Measurements from ENCODE around the gene FILIP1L. TPM values are rescaled to one million over a fixed set of nuclear protein-coding genes. Genes with fewer than 3 reads are reported as not detected.
A peak's percentile ranks its signal among the peaks of the same experiment; 100 is the strongest.

FILIP1L gene
- total RNA-seq, 4 donors from 2014 or later = 4.4 to 17.7 (median 13.2) TPM

GRCh38 chr3:99934975-99935797 is 179.1 kb downstream of the FILIP1L start:
- H3K9me3 ChIP-seq = no peaks in the 10 kb centered on the region
- no peak overlapping the region for H3K4me3 ChIP-seq (replicated peaks in 1 of 3)
- WGBS, 2 donors = 51 to 67% methylated on average over 4 of the region's 4 CpGs
- H3K27ac ChIP-seq = no peak overlapping the region
- TF ChIP-seq POLR2A (IDR thresholded peaks at IDR 0.05) = no peak
- TF ChIP-seq, protein P1, sequence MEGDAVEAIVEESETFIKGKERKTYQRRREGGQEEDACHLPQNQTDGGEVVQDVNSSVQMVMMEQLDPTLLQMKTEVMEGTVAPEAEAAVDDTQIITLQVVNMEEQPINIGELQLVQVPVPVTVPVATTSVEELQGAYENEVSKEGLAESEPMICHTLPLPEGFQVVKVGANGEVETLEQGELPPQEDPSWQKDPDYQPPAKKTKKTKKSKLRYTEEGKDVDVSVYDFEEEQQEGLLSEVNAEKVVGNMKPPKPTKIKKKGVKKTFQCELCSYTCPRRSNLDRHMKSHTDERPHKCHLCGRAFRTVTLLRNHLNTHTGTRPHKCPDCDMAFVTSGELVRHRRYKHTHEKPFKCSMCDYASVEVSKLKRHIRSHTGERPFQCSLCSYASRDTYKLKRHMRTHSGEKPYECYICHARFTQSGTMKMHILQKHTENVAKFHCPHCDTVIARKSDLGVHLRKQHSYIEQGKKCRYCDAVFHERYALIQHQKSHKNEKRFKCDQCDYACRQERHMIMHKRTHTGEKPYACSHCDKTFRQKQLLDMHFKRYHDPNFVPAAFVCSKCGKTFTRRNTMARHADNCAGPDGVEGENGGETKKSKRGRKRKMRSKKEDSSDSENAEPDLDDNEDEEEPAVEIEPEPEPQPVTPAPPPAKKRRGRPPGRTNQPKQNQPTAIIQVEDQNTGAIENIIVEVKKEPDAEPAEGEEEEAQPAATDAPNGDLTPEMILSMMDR (IDR thresholded peaks at IDR 0.05) = no peak
- intact Hi-C loops (cut with DNase I) = no loop called here
- H3K4me1 ChIP-seq = no peaks in the 10 kb centered on the region
- H3K36me3 ChIP-seq = no peaks in the 10 kb centered on the region
- no peak for DNase-seq
- no peaks in the 10 kb centered on the region for H3K27me3 ChIP-seq

GRCh38 chr3:99933971-99934750 is 180.1 kb downstream of the FILIP1L start:
- Histone ChIP-seq H3K4me3 (replicated peaks in 1 of 3) (no peak overlapping the region), H3K36me3 (no peaks in the 10 kb centered on the region), H3K9me3 (no peaks in the 10 kb centered on the region), H3K27ac (no peak overlapping the region), H3K4me1 (no peaks in the 10 kb centered on the region), H3K27me3 (no peaks in the 10 kb centered on the region)
- intact Hi-C loops (cut with DNase I) = no loop called here
- TF ChIP-seq, protein P1 (IDR thresholded peaks at IDR 0.05) = no peak
- WGBS, 2 donors = 88 to 95% methylated on average over 5 of the region's 5 CpGs
- no peak for DNase-seq

- no peaks in the 10 kb centered on the region for H3K9me3 ChIP-seq
- H3K4me1 ChIP-seq = no peaks in the 10 kb centered on the region
- no peak overlapping the region for H3K4me3 ChIP-seq (replicated peaks in 1 of 3)
- H3K27ac ChIP-seq = no peak overlapping the region
- no peak for TF ChIP-seq POLR2A (IDR thresholded peaks at IDR 0.05)
- TF ChIP-seq, protein P1 (IDR thresholded peaks at IDR 0.05) = no peak
- H3K27me3 ChIP-seq = no peaks in the 10 kb centered on the region
- H3K36me3 ChIP-seq = no peaks in the 10 kb centered on the region
- WGBS, 2 donors = 92 to 95% methylated on average over 1 of the region's 1 CpG
- intact Hi-C loops (cut with DNase I) = no loop called here
- DNase-seq = no peak
Measured at GRCh38 chr3:99931059-99931458, 183.2 kb downstream of the FILIP1L start.

DNA sequence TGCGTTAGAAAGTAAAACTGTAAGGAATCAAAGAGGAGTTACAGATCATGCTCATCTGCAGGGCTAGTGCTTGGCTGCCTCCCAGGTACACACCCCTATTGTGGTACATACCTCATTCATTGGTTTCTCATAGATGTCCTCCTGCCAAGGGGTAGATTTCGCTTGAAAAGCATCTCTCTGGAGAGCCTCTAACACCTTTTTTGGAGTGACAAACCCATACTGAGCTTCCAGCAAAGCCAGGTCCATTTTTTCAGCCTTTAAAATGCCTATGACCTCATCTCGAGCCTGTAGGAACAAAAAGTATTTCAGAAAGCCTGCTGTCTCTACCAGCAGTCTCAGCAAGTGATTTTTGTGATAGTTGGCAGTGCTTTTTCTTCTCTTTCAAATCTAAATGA is 184.6 kb downstream of the FILIP1L start:
- Histone ChIP-seq H3K27ac (peak overlapping the region in 1 of 3 donors; percentile 8), H3K36me3 (no peaks in the 10 kb centered on the region), H3K4me1 (peaks cover 8% of the 10 kb centered on the region in 2 donors), H3K4me3 (replicated peaks in 1 of 3) (no peak overlapping the region), H3K9me3 (no peaks in the 10 kb centered on the region), H3K27me3 (no peaks in the 10 kb centered on the region)
- WGBS, 2 donors = 63 to 70% methylated on average over 3 of the region's 3 CpGs
- DNase-seq = no peak
- TF ChIP-seq, protein P1 (IDR thresholded peaks at IDR 0.05) = no peak
- no peak for TF ChIP-seq POLR2A (IDR thresholded peaks at IDR 0.05)
- intact Hi-C loops (cut with DNase I) = no loop called here

Data from thyroid gland (tissue), 4 donors.